OCI-LY1 (cell line): ENCODE results near the gene SLC26A9.

Experiments used
- H2AFZ ChIP-seq: fragments of 200-600 bp; sonication (generic), shearing (Covaris generic); 2 replicates; pipeline ENCODE4 v1.6.0; 2014; ENCODE audit warnings: antibody characterized with exemption, mild to moderate bottlenecking, low read length
- H3F3A ChIP-seq: fragments of 200-600 bp; sonication (generic), shearing (Covaris generic); 2 replicates; pipeline ENCODE4 v1.6.0; 2014; ENCODE audit warnings: mild to moderate bottlenecking, antibody characterized with exemption, low read length, moderate library complexity; ENCODE audit not compliant: insufficient read depth
- H3K27ac ChIP-seq: fragments of 200-600 bp; sonication (generic); 2 replicates; pipeline ENCODE4 v1.5.1; 2014; ENCODE audit warnings: low read length, mixed run types, mild to moderate bottlenecking, low read depth; ENCODE audit not compliant: poor library complexity, severe bottlenecking
- H3K27me3 ChIP-seq: fragments of 200-600 bp; sonication (generic); 2 replicates; pipeline ENCODE4 v1.6.0; 2014; ENCODE audit warnings: antibody characterized with exemption, mild to moderate bottlenecking, low read length, moderate library complexity; ENCODE audit not compliant: insufficient read depth
- H3K36me3 ChIP-seq: fragments of 200-600 bp; sonication (generic); 2 replicates; pipeline ENCODE4 v1.6.1; 2014; ENCODE audit warnings: mild to moderate bottlenecking, antibody characterized with exemption, low read length, moderate library complexity, mixed read lengths; ENCODE audit not compliant: insufficient read depth
- H3K4me1 ChIP-seq: fragments of 200-600 bp; sonication (generic); 2 replicates; pipeline ENCODE4 v1.5.1; 2014; ENCODE audit warnings: mild to moderate bottlenecking, low read length, moderate library complexity; ENCODE audit not compliant: insufficient read depth, severe bottlenecking
- H3K4me2 ChIP-seq: fragments of 200-600 bp; sonication (generic), shearing (Covaris generic); 2 replicates; pipeline ENCODE4 v1.6.1; 2014; ENCODE audit warnings: low read length
- H3K4me3 ChIP-seq: fragments of 200-600 bp; sonication (generic); 2 replicates; pipeline ENCODE4 v1.5.1; 2014; ENCODE audit warnings: low read length, low read depth, mild to moderate bottlenecking, mixed read lengths; ENCODE audit not compliant: poor library complexity, severe bottlenecking
- H3K79me2 ChIP-seq: fragments of 200-600 bp; shearing (Covaris generic); 2 replicates; pipeline ENCODE4 v1.6.1; 2016; ENCODE audit warnings: mixed run types, low read length, mixed read lengths; ENCODE audit not compliant: insufficient read depth
- H3K9ac ChIP-seq: fragments of 200-600 bp; sonication (generic), shearing (Covaris generic); 2 replicates; pipeline ENCODE4 v1.6.1; 2014; ENCODE audit warnings: mild to moderate bottlenecking, low read length, mixed read lengths
- H3K9me2 ChIP-seq: fragments of 200-600 bp; sonication (generic), shearing (Covaris generic); 2 replicates; pipeline ENCODE4 v1.6.1; 2014; ENCODE audit warnings: low read depth, mild to moderate bottlenecking, low read length, mixed read lengths
- H3K9me3 ChIP-seq: fragments of 200-600 bp; shearing (Covaris generic); 2 replicates; pipeline ENCODE4 v1.6.1; 2014; ENCODE audit warnings: low read length, mixed read lengths
- H4K20me1 ChIP-seq: fragments of 200-600 bp; sonication (generic), shearing (Covaris generic); 2 replicates; pipeline ENCODE4 v1.6.0; 2016; ENCODE audit warnings: mild to moderate bottlenecking, low read length; ENCODE audit not compliant: insufficient read depth
- CTCF ChIP-seq: fragments of 200-600 bp; sonication (generic), shearing (Covaris generic); IDR thresholded peaks from 2 replicates; pipeline ENCODE4 v1.5.1; 2017; ENCODE audit warnings: mild to moderate bottlenecking, antibody characterized with exemption, low read length, moderate library complexity, mixed read lengths
- EZH2 ChIP-seq: fragments of 200-600 bp; sonication (generic), shearing (Covaris generic); IDR thresholded peaks from 2 replicates; pipeline ENCODE4 v1.8.0; 2017; ENCODE audit warnings: borderline replicate concordance, mixed run types, mild to moderate bottlenecking, antibody characterized with exemption, low read length, moderate library complexity, mixed read lengths

The SLC26A9 gene

GRCh38 chr1:205942631-205943159 is 561 bp downstream of the SLC26A9 start:
- Histone ChIP-seq H3K36me3 (no peaks in the 10 kb centered on the region), H3K9me2 (no peaks in the 10 kb centered on the region), H2AFZ (no peak overlapping the region), H3F3A (no peaks in the 10 kb centered on the region), H3K4me3 (no peak overlapping the region), H4K20me1 (no peaks in the 10 kb centered on the region), H3K4me2 (no peak overlapping the region), H3K9ac (no peak overlapping the region), H3K4me1 (no peaks in the 10 kb centered on the region), H3K9me3 (no peaks in the 10 kb centered on the region), H3K27me3 (peaks cover 6% of the 10 kb centered on the region; the same call in 1 of the 2 replicates), H3K79me2 (no peaks in the 10 kb centered on the region), H3K27ac (no peak overlapping the region)
- no peak for TF ChIP-seq EZH2
- no peak for TF ChIP-seq CTCF

GRCh38 chr1:205940710-205941109 is 2.5 kb downstream of the SLC26A9 start:
- Histone ChIP-seq H3F3A (no peaks in the 10 kb centered on the region), H3K9me3 (no peaks in the 10 kb centered on the region), H3K79me2 (no peaks in the 10 kb centered on the region), H3K36me3 (no peaks in the 10 kb centered on the region), H3K9ac (no peak overlapping the region), H3K4me2 (no peak overlapping the region), H4K20me1 (no peaks in the 10 kb centered on the region), H3K27ac (no peak overlapping the region), H3K4me3 (no peak overlapping the region), H3K9me2 (no peaks in the 10 kb centered on the region), H3K4me1 (no peaks in the 10 kb centered on the region), H2AFZ (no peak overlapping the region), H3K27me3 (peaks cover 6% of the 10 kb centered on the region; the same call in 1 of the 2 replicates)
- no peak for TF ChIP-seq EZH2
- no peak for TF ChIP-seq CTCF

- Histone ChIP-seq H3F3A (no peaks in the 10 kb centered on the region), H3K4me1 (no peaks in the 10 kb centered on the region), H3K9me3 (no peaks in the 10 kb centered on the region), H4K20me1 (no peaks in the 10 kb centered on the region), H3K27ac (no peak overlapping the region), H2AFZ (no peak overlapping the region), H3K9me2 (no peaks in the 10 kb centered on the region), H3K27me3 (peaks cover 6% of the 10 kb centered on the region; the same call in 1 of the 2 replicates), H3K9ac (no peak overlapping the region), H3K4me2 (no peak overlapping the region), H3K36me3 (no peaks in the 10 kb centered on the region), H3K79me2 (no peaks in the 10 kb centered on the region), H3K4me3 (no peak overlapping the region)
- TF ChIP-seq CTCF = peak; percentile 19; the same call in 1 of the 2 replicates
- no peak for TF ChIP-seq EZH2
These were observed 3.4 kb downstream of the SLC26A9 start for GRCh38 chr1:205939690-205940330.
